ENCODE measurements around the gene RFK.

- no peak for TF ChIP-seq CTCF (IDR thresholded peaks at IDR 0.05)
- no peak for TF ChIP-seq POLR2A (IDR thresholded peaks at IDR 0.05)
- no peak for TF ChIP-seq POLR2AphosphoS5 (IDR thresholded peaks at IDR 0.05)
Observed at GRCh38 chr9:76352026-76352620, 42.1 kb downstream of the RFK start.

Data from gastroesophageal sphincter (tissue), 3 donors.